Mucosa of rectum (tissue), 2 donors: ENCODE measurements around the gene CDK2AP2.

Source experiments
- H3K27ac ChIP-seq, 2 donors: one replicate each; pipeline ENCODE4 v1.7.0; 2013; ENCODE audit warnings: inconsistent platforms in 2 of 2, low read depth in 2 of 2, low read length in 2 of 2
- H3K27me3 ChIP-seq, 2 donors: one replicate each; pipeline ENCODE4 v1.7.0; 2013; ENCODE audit warnings: low read length in 2 of 2; ENCODE audit not compliant: control insufficient read depth in 2 of 2, insufficient read depth in 2 of 2
- H3K36me3 ChIP-seq, 2 donors: one replicate each; pipeline ENCODE4 v1.7.0; 2013; ENCODE audit warnings: low read length in 2 of 2; ENCODE audit not compliant: control insufficient read depth in 2 of 2, insufficient read depth in 2 of 2
- H3K4me1 ChIP-seq, 2 donors: one replicate each; pipeline ENCODE4 v1.7.0; 2013; ENCODE audit warnings: low read length in 2 of 2, mild to moderate bottlenecking in 1 of 2; ENCODE audit not compliant: control insufficient read depth in 2 of 2, insufficient read depth in 2 of 2
- H3K4me3 ChIP-seq, 2 donors: one replicate each; pipeline ENCODE4 v1.7.0; 2013; ENCODE audit warnings: low read length in 2 of 2
- H3K9ac ChIP-seq, 2 donors: one replicate each; pipeline ENCODE4 v1.7.0; 2013; ENCODE audit warnings: low read length in 2 of 2, low read depth in 1 of 2, mild to moderate bottlenecking in 1 of 2
- H3K9me3 ChIP-seq, 2 donors: one replicate each; pipeline ENCODE4 v1.7.0; 2013; ENCODE audit warnings: low read length in 2 of 2; ENCODE audit not compliant: control insufficient read depth in 2 of 2
- donor health status: healthy.
- donor health status: Normal muscosa, but diverticular disease.

CDK2AP2 gene

GRCh38 chr11:67525275-67525976 is 17.5 kb upstream of the CDK2AP2 start:
- Histone ChIP-seq H3K27me3 (no peaks in the 10 kb centered on the region), H3K4me3 (no peak overlapping the region), H3K36me3 (no peaks in the 10 kb centered on the region), H3K9ac (peak overlapping the region; percentile 34 to 36), H3K27ac (peak overlapping the region; percentile 53 to 71), H3K4me1 (peaks cover 16 to 18% of the 10 kb centered on the region in 2 donors), H3K9me3 (no peaks in the 10 kb centered on the region)

GRCh38 chr11:67524480-67524808 is 16.5 kb upstream of the CDK2AP2 start:
- Histone ChIP-seq H3K36me3 (no peaks in the 10 kb centered on the region), H3K27me3 (no peaks in the 10 kb centered on the region), H3K4me3 (no peak overlapping the region), H3K27ac (no peak overlapping the region), H3K9ac (peak overlapping the region in 1 of 2 donors; percentile 9), H3K4me1 (peaks cover 16 to 18% of the 10 kb centered on the region in 2 donors), H3K9me3 (no peaks in the 10 kb centered on the region)

GRCh38 chr11:67523556-67524479 is 15.9 kb upstream of the CDK2AP2 start:
- no peak overlapping the region for H3K4me3 ChIP-seq
- no peaks in the 10 kb centered on the region for H3K36me3 ChIP-seq
- no peak overlapping the region for H3K27ac ChIP-seq
- peaks cover 16 to 18% of the 10 kb centered on the region in 2 donors for H3K4me1 ChIP-seq
- no peaks in the 10 kb centered on the region for H3K27me3 ChIP-seq
- no peaks in the 10 kb centered on the region for H3K9me3 ChIP-seq
- H3K9ac ChIP-seq = peak overlapping the region in 1 of 2 donors; percentile 9

DNA sequence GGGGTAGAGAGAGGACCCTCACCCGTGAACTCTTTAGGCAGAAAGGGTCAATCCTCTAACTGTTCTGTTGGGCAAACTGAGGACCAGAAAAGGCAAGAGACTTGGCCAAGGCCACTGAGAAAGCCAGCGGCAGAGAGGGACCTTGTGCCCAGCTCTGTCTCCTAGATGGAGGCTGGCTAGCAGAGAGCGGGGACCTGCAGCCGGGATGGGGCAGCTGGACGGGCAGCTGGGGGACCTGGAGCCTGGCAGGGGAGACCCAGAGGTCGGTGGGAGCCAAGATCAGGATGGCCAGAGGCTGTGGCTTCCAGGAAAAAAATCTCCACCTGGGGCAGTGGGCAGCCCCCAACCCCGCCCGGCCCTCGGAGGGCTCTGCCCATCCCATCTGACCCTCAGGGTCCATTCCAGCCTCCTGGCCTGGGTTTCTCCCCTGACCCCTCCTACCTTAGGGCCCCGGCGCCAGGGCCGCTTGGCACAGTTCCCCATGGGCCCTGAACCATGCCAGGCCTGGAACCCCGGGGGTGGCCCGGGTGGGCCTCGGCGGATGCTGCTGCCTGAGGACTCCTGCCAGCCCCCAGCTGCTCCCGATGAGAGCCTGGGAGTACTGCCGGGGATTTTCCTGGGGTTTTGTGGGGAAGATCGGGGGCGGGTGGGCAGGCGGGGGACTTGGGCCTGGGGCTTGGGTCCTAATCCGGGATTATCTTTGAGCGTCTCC is 15.0 kb upstream of the CDK2AP2 start, which contains the start of gene CABP2:
CABP2 (minus strand) TSS at position 603 of the 712 bp plus-strand sequence; CDS start at position 483, 120 bp downstream.
- Histone ChIP-seq H3K4me1 (peaks cover 16 to 18% of the 10 kb centered on the region in 2 donors), H3K9me3 (no peaks in the 10 kb centered on the region), H3K36me3 (no peaks in the 10 kb centered on the region), H3K27ac (no peak within 1 kb of the TSS), H3K4me3 (no peak within 1 kb of the TSS), H3K9ac (peak within 1 kb of the TSS in 1 of 2 donors; percentile 9), H3K27me3 (no peaks in the 10 kb centered on the region)

DNA sequence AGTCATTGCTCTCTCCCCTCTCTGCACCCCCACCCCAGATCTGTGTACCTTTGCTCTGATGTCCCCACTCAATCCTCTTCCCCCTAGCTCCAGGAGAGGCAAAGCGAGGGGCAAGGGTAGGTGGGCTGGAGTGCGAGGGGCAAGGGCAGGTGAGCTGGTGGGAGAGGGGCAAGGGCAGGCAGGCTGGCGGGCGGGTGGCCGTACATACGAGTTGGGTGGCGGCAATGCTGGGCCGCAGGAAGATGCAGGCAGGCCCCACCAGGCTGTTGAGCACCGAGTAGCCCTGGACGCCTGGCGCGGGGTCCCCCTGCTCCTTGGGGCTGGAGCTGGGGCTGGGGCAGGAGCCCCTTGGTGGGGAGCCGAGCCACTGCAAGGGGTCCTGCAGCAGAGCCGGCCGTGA is 14.4 kb upstream of the CDK2AP2 start:
- Histone ChIP-seq H3K4me1 (peaks cover 16 to 18% of the 10 kb centered on the region in 2 donors), H3K27me3 (no peaks in the 10 kb centered on the region), H3K4me3 (no peak overlapping the region), H3K9ac (no peak overlapping the region), H3K27ac (no peak overlapping the region), H3K36me3 (no peaks in the 10 kb centered on the region), H3K9me3 (no peaks in the 10 kb centered on the region)

GRCh38 chr11:67521924-67522323 is 14.0 kb upstream of the CDK2AP2 start:
- H3K36me3 ChIP-seq = no peaks in the 10 kb centered on the region

DNA sequence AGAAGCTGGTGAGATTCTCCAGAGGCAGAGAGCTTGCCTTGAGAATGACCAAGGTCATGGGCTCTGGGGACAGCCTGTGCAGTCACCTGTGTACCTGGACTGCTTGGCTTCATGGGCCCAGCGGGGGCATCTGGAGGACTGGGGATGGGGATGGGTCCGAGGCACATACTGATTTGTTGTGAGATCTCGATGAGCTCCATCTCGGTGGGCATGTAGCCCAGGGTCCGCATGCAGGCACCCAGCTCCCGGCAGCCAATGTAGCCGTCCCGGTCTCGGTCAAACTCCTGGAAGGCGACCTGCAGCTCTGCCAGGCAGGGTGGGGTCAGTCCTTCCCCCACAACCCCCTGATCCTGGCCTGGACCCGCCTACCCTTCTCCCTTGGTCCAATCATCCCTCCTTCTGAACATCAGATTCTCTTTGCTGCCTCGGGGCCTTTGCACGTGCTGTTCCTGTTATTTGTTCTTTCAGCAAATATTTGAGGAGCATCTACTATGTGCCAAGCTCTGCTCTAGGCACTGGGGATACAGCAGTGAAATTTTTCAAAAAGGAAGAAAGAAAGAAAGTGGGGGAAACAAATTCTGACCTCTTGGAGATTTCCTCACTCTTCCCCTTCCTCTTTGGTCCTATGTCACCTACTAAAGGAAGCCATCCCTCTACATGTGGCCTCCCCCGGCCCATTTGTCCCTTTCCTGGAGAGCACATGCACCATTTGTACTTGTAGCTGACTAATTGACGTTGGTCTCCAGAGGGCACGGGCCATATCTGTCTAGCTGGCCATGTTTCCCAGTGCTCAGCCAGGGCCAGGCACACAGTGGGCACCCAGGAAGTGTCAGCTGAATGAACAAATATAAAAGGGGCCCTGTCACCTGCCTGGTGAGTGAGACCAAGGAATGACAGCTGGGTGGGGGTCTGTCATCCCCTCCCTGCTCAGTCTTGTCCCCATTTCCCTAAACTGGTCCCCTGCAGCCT is 13.2 kb upstream of the CDK2AP2 start:
- Histone ChIP-seq H3K9ac (no peak overlapping the region), H3K4me3 (no peak overlapping the region), H3K27ac (no peak overlapping the region), H3K27me3 (no peaks in the 10 kb centered on the region), H3K9me3 (no peaks in the 10 kb centered on the region), H3K36me3 (no peaks in the 10 kb centered on the region), H3K4me1 (peaks cover 16% of the 10 kb centered on the region in 2 donors)

More at GRCh38 chr11:67521924-67522323, 14.0 kb upstream of the CDK2AP2 start:
- H3K9ac ChIP-seq = no peak overlapping the region
- peaks cover 16 to 18% of the 10 kb centered on the region in 2 donors for H3K4me1 ChIP-seq
- no peak overlapping the region for H3K27ac ChIP-seq
- H3K9me3 ChIP-seq = no peaks in the 10 kb centered on the region
- H3K27me3 ChIP-seq = no peaks in the 10 kb centered on the region
- no peak overlapping the region for H3K4me3 ChIP-seq

DNA sequence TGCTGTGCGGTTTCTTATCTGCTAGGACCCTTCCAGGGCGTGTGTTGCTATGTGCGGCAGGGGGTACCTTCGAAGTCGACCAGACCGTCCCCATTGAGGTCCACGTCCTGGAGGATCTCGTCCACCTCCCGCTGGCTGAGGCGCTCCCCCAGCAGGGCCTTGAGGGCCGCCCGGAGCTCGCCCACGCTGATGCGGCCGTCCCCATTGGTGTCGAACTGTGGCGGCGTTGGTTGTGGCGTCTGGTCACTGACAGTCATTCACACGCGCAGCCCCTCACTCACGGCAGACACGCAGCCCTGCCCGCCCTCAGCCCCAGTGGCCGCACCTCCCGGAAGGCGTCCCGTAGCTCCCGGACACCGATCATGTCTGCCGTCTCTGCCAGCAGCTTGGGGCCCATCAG is 11.8 kb upstream of the CDK2AP2 start:
- Histone ChIP-seq H3K9ac (no peak overlapping the region), H3K4me3 (no peak overlapping the region), H3K27ac (no peak overlapping the region), H3K9me3 (no peaks in the 10 kb centered on the region), H3K27me3 (no peaks in the 10 kb centered on the region), H3K36me3 (no peaks in the 10 kb centered on the region), H3K4me1 (peaks cover 7 to 8% of the 10 kb centered on the region in 2 donors)

DNA sequence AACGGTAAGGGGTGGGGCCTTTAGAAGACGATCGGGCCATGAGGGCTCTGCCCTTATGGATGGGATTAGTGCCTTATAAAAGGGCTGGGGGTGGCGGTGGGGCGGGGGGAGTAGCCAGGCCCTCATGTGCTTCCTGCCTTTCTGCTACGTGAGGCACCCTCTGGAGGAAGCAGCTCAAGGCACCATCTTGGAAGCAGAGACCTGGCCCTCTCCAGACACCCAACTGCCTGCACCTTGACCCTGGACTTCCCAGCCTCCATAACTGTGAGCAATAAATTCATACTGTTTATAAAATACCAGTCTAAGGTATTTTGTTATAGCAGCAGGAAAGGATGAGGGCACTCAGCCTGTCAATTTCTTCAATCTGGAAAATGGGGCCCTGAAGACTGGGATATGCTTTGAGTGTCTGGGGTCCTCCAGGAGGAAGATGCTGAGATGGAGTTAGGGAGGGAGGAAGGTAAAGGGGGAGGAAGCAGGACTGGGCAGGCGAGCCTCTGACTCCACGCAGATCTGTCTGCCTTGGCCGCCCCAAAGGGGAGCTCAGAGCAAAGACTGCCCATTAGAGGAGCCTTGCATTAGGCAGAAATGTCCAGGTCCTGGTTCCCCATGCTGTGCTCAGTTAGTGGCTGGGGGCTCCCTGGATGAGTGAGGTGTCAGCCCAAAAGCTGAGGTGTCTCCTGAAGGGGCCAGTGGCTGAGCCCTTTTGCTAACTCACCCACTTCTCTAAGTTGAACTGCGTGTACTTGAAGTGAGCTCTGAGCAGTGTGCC is 10.0 kb upstream of the CDK2AP2 start:
- no peaks in the 10 kb centered on the region for H3K27me3 ChIP-seq
- H3K4me3 ChIP-seq = no peak overlapping the region
- H3K9ac ChIP-seq = no peak overlapping the region
- no peak overlapping the region for H3K27ac ChIP-seq
- H3K9me3 ChIP-seq = no peaks in the 10 kb centered on the region
- no peaks in the 10 kb centered on the region for H3K36me3 ChIP-seq
- no peaks in the 10 kb centered on the region for H3K4me1 ChIP-seq
